BLaER1 (cell line): ENCODE data around the gene MAL.

Experiments
- H3K27ac ChIP-seq: shearing (Covaris generic); formaldehyde crosslinking; 2 replicates; pipeline ENCODE4 v1.8.1; 2022
- H3K27me3 ChIP-seq: shearing (Covaris generic); formaldehyde crosslinking; 2 replicates; pipeline ENCODE4 v1.8.1; 2022
- H3K36me3 ChIP-seq: shearing (Covaris generic); formaldehyde crosslinking; 2 replicates; pipeline ENCODE4 v1.8.1; 2022
- H3K4me1 ChIP-seq: shearing (Covaris generic); formaldehyde crosslinking; 2 replicates; pipeline ENCODE4 v1.8.1; 2022
- H3K4me2 ChIP-seq: shearing (Covaris generic); formaldehyde crosslinking; 2 replicates; pipeline ENCODE4 v1.8.1; 2022
- H3K4me3 ChIP-seq: shearing (Covaris generic); formaldehyde crosslinking; 2 replicates; pipeline ENCODE4 v1.8.1; 2022
- H3K9ac ChIP-seq: shearing (Covaris generic); formaldehyde crosslinking; 2 replicates; pipeline ENCODE4 v1.8.1; 2022
- H3K9me3 ChIP-seq: shearing (Covaris generic); formaldehyde crosslinking; 2 replicates; pipeline ENCODE4 v1.8.1; 2022
- H4K20me1 ChIP-seq: shearing (Covaris generic); formaldehyde crosslinking; 2 replicates; pipeline ENCODE4 v1.8.1; 2022
- Cebpa-rat ChIP-seq: shearing (Covaris generic); IDR thresholded peaks from 2 replicates; pipeline ENCODE4 v1.8.1; 2022

MAL gene

DNA sequence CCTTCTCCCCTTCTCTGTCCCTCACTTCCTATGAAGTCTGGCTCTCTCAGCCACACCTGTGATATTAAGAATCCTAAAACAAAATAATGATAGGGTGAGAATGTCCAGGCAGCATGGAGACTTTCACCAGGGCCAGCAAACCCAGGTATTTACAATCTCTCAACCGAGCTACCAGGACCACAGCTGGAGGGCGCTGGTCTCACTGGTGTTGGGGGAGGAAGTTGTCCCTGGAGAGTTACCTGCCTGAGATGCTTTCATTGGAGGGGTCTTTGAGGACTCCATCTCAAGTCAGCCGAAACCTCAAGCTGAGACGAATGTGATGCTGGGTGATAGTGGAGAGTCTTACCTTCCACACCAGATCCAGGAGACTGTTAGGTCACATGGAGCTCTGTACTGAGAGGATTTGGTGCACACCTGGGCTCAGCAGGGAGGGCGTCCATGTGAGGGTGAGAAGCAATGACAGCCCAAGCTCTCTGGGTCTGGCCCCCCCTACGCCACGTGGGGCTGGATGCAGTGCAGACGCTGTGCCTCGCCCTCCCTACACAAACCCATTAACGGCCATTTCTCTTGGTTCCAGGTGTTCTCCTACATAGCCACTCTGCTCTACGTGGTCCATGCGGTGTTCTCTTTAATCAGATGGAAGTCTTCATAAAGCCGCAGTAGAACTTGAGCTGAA is 27.4 kb downstream of the MAL start:
- H3K36me3 ChIP-seq: no peaks in the 10 kb centered on the region
- H3K4me1 ChIP-seq: peaks cover 36% of the 10 kb centered on the region
- no peak overlapping the region for H3K4me3 ChIP-seq
- no peak for TF ChIP-seq Cebpa-rat
- H3K4me2 ChIP-seq: no peak overlapping the region
- H3K9me3 ChIP-seq: no peaks in the 10 kb centered on the region
- no peaks in the 10 kb centered on the region for H3K27me3 ChIP-seq
- H3K9ac ChIP-seq: no peak overlapping the region
- H4K20me1 ChIP-seq: no peaks in the 10 kb centered on the region
- H3K27ac ChIP-seq: no peak overlapping the region

GRCh38 chr2:95053543-95053942 is 28.0 kb downstream of the MAL start:
- peaks cover 41% of the 10 kb centered on the region for H3K4me1 ChIP-seq
- H3K27me3 ChIP-seq: no peaks in the 10 kb centered on the region
- no peaks in the 10 kb centered on the region for H3K9me3 ChIP-seq
- H3K4me2 ChIP-seq: no peak overlapping the region
- H3K4me3 ChIP-seq: no peak overlapping the region
- no peak for TF ChIP-seq Cebpa-rat
- no peak overlapping the region for H3K27ac ChIP-seq
- no peak overlapping the region for H3K9ac ChIP-seq
- no peaks in the 10 kb centered on the region for H4K20me1 ChIP-seq
- H3K36me3 ChIP-seq: no peaks in the 10 kb centered on the region

DNA sequence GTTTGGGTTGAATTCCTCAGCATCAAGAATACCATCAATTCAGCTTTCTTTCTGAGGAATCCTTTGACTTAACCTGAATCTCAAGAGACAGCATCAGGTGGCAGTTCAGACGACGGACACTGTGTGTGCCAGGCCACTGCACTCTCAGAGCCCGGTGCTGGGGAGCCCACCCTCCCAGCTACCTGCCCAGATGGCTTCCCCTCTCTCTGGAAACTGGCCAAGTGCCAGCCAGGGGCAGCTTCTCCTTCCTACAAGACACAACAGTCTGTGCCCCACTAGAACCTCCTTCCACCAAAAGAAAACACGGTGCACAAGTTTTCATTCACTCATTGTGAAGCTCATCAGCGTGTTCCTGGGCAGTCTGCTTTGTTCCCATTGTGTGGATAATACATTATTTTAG is 28.5 kb downstream of the MAL start:
- H3K9ac ChIP-seq: no peak overlapping the region
- no peak overlapping the region for H3K4me3 ChIP-seq
- no peak overlapping the region for H3K27ac ChIP-seq
- no peaks in the 10 kb centered on the region for H4K20me1 ChIP-seq
- no peak for TF ChIP-seq Cebpa-rat
- no peaks in the 10 kb centered on the region for H3K27me3 ChIP-seq
- H3K4me1 ChIP-seq: peaks cover 46% of the 10 kb centered on the region
- H3K4me2 ChIP-seq: no peak overlapping the region
- no peaks in the 10 kb centered on the region for H3K36me3 ChIP-seq
- H3K9me3 ChIP-seq: no peaks in the 10 kb centered on the region

GRCh38 chr2:95055262-95055661 is 29.8 kb downstream of the MAL start:
- no peaks in the 10 kb centered on the region for H3K9me3 ChIP-seq
- no peaks in the 10 kb centered on the region for H4K20me1 ChIP-seq
- no peak overlapping the region for H3K27ac ChIP-seq
- no peak for TF ChIP-seq Cebpa-rat
- no peak overlapping the region for H3K9ac ChIP-seq
- H3K4me2 ChIP-seq: peak overlapping the region; percentile 45; the same call in 1 of the 2 replicates
- no peak overlapping the region for H3K4me3 ChIP-seq
- H3K27me3 ChIP-seq: no peaks in the 10 kb centered on the region
- peaks cover 51% of the 10 kb centered on the region for H3K4me1 ChIP-seq
- no peaks in the 10 kb centered on the region for H3K36me3 ChIP-seq

DNA sequence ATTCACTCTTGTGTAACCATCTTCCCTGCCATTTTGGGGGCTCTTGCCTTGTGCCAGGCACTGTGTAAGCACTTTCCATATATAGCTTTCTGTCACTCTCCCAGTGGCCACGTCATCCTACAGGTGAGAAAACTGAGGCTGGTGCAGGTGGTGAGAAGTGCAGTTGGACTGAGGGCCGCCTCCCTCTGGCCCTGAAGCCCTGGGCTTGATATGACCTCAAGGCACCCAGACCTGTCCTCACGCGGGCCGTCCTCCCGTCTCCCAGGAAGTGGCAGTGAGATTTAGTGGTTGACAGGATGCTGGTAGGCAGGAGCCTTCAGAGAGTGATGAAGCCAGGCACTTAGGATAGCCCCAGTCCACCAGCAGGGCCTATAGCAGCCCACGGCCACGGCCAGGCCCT is 30.5 kb downstream of the MAL start:
- H3K36me3 ChIP-seq: no peaks in the 10 kb centered on the region
- H3K4me1 ChIP-seq: peaks cover 44% of the 10 kb centered on the region
- peak overlapping the region; percentile 45; the same call in 1 of the 2 replicates for H3K4me2 ChIP-seq
- H3K27ac ChIP-seq: no peak overlapping the region
- H3K9me3 ChIP-seq: no peaks in the 10 kb centered on the region
- H3K9ac ChIP-seq: no peak overlapping the region
- no peak for TF ChIP-seq Cebpa-rat
- no peaks in the 10 kb centered on the region for H3K27me3 ChIP-seq
- no peak overlapping the region for H3K4me3 ChIP-seq
- H4K20me1 ChIP-seq: no peaks in the 10 kb centered on the region

GRCh38 chr2:95056461-95057459 is 31.3 kb downstream of the MAL start:
- Histone ChIP-seq H3K27me3 (no peaks in the 10 kb centered on the region), H3K36me3 (no peaks in the 10 kb centered on the region), H3K27ac (no peak overlapping the region), H3K4me2 (no peak overlapping the region), H3K9me3 (no peaks in the 10 kb centered on the region), H3K4me1 (peaks cover 47% of the 10 kb centered on the region), H3K4me3 (no peak overlapping the region), H3K9ac (no peak overlapping the region), H4K20me1 (no peaks in the 10 kb centered on the region)
- TF ChIP-seq Cebpa-rat: no peak

- Histone ChIP-seq H3K9me3 (no peaks in the 10 kb centered on the region), H3K9ac (no peak overlapping the region), H4K20me1 (no peaks in the 10 kb centered on the region), H3K4me1 (peaks cover 57% of the 10 kb centered on the region), H3K27me3 (no peaks in the 10 kb centered on the region), H3K4me3 (no peak overlapping the region), H3K4me2 (peak overlapping the region; percentile 62; the same call in 1 of the 2 replicates), H3K27ac (no peak overlapping the region), H3K36me3 (no peaks in the 10 kb centered on the region)
- TF ChIP-seq Cebpa-rat: no peak
Measured at GRCh38 chr2:95057535-95058370, 32.2 kb downstream of the MAL start.

GRCh38 chr2:95058466-95058988 is 33.0 kb downstream of the MAL start:
- no peak overlapping the region for H3K27ac ChIP-seq
- no peak overlapping the region for H3K4me3 ChIP-seq
- H3K4me2 ChIP-seq: peak overlapping the region; percentile 62
- H3K36me3 ChIP-seq: no peaks in the 10 kb centered on the region
- no peaks in the 10 kb centered on the region for H3K27me3 ChIP-seq
- H3K9me3 ChIP-seq: no peaks in the 10 kb centered on the region
- H3K4me1 ChIP-seq: peaks cover 65% of the 10 kb centered on the region
- H3K9ac ChIP-seq: no peak overlapping the region
- H4K20me1 ChIP-seq: no peaks in the 10 kb centered on the region
- TF ChIP-seq Cebpa-rat: no peak

GRCh38 chr2:95058989-95059641 is 33.6 kb downstream of the MAL start:
- no peak overlapping the region for H3K27ac ChIP-seq
- H3K4me1 ChIP-seq: peaks cover 70% of the 10 kb centered on the region
- H4K20me1 ChIP-seq: no peaks in the 10 kb centered on the region
- H3K27me3 ChIP-seq: no peaks in the 10 kb centered on the region
- H3K36me3 ChIP-seq: no peaks in the 10 kb centered on the region
- no peak overlapping the region for H3K9ac ChIP-seq
- no peak overlapping the region for H3K4me3 ChIP-seq
- no peak for TF ChIP-seq Cebpa-rat
- H3K9me3 ChIP-seq: no peaks in the 10 kb centered on the region
- peak overlapping the region; percentile 62 for H3K4me2 ChIP-seq
